ENCODE data around the gene MAEA. TPM values are rescaled to one million over a fixed set of nuclear protein-coding genes. Genes with fewer than 3 reads are reported as not detected.
"Not testable (repeated sequence)": the region's sequence is repeated elsewhere in the genome, so short reads cannot be mapped to it uniquely, and the experiment has no call there.

Gene MAEA
- total RNA-seq, 1 donor from 2014 or later: 61.3 TPM

DNA sequence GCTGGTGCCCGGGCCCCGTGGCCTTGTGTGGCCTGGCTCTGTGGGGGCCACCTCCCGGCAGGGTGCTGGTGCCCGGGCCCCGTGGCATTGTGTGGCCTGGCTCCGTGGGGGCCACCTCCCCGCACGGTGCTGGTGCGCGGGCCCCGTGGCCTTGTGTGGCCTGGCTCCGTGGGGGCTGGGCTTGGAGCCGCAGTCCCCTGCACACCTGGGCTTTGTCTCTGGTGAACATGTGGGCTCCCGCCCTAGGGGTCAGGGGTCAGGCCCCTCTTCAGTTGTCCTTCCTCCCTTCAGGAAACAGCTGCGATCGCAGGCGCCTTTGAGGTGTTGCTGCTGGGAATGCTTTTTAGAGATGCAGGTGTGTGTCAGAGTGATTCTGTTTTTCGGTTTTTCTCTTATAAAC is 74.5 kb downstream of the MAEA start:
- intact Hi-C loops (cut with micrococcal nuclease): no loop called here
- Mint-ChIP-seq H3K36me3 (ENCODE audit: low read depth) (no peaks in the 10 kb centered on the region), H3K4me3 (no peak overlapping the region)

DNA sequence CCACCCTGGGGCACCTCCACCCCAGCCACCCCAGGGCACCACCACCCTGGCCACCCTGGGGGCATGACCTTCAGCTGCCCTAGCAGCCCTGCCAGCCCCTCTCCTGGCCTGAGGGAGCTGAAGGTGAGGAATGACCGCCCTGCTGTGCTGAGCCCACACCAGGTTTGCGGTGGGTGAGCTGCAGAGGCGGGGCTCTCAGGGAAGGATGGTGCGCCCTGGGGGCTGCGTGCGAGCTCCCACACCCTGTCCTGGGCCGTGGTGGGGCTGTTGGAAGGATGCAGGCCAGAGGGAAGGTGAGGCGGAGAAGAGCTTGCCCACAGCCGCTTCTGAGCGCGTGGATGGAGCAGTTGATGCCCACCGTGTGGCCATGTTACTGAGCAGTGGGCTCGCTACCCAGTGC is 75.1 kb downstream of the MAEA start:
- no peak for DNase-seq
- Mint-ChIP-seq H3K27ac (no peak overlapping the region), H3K27me3 (no peaks in the 10 kb centered on the region), H3K36me3 (ENCODE audit: low read depth) (no peaks in the 10 kb centered on the region), H3K9me3 (no peaks in the 10 kb centered on the region), H3K4me1 (no peaks in the 10 kb centered on the region), H3K4me3 (no peak overlapping the region)
- intact Hi-C loops (cut with micrococcal nuclease): no loop called here

More for the DNA sequence above, 74.5 kb downstream of the MAEA start:
- H3K27me3 Mint-ChIP-seq: no peaks in the 10 kb centered on the region
- DNase-seq: no peak
- no peak overlapping the region for H3K27ac Mint-ChIP-seq
- H3K9me3 Mint-ChIP-seq: no peaks in the 10 kb centered on the region
- H3K4me1 Mint-ChIP-seq: no peaks in the 10 kb centered on the region

DNA sequence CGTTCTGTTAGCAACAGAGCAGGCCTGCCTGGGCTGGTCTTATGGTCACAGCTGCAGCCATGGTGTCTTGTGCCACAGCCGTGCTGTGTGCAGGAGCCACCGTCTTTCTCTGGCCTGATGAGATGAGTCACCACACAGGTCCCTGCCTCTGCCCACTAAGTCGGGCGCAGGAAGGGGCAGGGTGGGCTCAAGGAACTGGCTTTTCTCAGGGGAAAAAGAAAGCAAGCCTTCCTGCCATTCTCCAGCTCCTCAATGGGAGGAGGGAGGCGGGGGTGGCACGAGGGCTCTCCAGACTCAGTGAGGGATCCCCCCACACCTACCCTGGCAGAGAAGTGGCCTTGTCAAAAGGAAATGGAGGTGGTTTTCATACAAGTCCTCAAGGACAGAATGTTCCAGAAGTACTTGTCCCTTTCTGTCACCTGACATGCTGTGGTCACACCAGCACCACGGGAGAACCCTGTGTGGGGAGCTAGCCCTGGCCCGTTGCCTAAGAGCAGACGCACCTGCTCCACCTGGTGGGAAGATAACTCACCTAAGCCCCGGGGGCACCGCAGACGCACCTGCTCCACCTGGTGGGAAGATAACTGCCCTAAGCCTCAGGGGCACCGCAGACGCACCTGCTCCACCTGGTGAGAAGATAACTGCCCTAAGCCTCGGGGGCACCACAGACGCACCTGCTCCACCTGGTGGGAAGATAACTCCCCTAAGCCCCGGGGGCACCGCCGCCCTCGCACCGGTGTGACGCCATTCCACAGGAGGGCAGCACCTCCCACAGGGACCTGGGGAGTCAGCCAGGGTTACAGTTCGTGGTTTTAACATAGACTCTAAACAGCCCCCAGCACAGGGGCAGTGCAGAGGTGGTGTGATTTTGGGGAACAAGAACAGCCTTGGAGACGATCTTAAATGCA is 75.8 kb downstream of the MAEA start:
- no peak overlapping the region for H3K4me3 Mint-ChIP-seq
- no peaks in the 10 kb centered on the region for H3K9me3 Mint-ChIP-seq
- no peaks in the 10 kb centered on the region for H3K27me3 Mint-ChIP-seq
- no peaks in the 10 kb centered on the region for H3K36me3 Mint-ChIP-seq (ENCODE audit: low read depth)
- DNase-seq: no peak
- H3K4me1 Mint-ChIP-seq: no peaks in the 10 kb centered on the region
- no peak overlapping the region for H3K27ac Mint-ChIP-seq
- intact Hi-C loops (cut with micrococcal nuclease): no loop called here

DNA sequence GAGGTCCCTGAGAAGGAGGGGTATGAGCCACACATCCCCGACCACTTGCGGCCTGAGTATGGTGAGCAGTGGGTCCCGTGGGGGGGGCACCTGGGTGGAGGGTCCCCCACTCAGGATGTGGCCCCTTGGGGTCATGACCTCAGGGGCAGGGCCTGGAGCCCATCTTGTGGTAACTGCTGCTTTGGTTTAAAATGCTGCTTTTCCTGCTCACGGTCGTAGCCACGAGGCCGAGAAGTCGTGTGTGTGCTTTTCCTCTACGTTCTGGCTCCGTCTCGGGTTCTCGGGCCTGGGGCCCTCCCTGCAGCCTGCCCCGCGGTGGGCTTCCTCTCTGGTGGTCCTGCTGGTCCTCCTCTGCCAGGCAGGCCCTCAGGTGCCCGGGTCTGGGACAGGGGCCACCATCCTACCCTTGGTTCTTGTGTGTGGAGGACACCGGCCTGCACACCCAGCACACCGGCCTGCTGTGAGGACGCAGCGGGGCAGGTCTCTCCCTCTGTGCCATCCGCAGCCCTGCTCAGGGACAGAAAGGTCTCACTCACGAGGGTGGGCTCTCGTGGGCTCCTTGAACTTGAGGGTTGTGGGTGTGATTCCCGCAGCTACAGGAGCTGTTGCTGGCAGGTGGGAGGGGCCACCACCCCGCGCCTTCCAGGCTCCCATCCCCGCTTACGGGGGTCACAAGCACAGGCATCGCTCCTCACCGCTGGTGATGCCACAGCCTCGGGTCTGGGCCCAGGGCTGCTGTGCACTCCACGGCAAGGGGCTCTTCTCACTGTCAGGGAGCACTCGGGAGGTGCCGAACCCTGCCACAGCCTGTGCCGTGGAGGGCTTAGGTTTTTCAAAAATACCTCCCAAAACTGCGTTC is 76.9 kb downstream of the MAEA start:
- Mint-ChIP-seq H3K4me3 (no peak overlapping the region), H3K27me3 (no peaks in the 10 kb centered on the region), H3K36me3 (ENCODE audit: low read depth) (no peaks in the 10 kb centered on the region), H3K9me3 (no peaks in the 10 kb centered on the region), H3K27ac (no peak overlapping the region), H3K4me1 (no peaks in the 10 kb centered on the region)
- intact Hi-C loops (cut with micrococcal nuclease): no loop called here
- DNase-seq: no peak

DNA sequence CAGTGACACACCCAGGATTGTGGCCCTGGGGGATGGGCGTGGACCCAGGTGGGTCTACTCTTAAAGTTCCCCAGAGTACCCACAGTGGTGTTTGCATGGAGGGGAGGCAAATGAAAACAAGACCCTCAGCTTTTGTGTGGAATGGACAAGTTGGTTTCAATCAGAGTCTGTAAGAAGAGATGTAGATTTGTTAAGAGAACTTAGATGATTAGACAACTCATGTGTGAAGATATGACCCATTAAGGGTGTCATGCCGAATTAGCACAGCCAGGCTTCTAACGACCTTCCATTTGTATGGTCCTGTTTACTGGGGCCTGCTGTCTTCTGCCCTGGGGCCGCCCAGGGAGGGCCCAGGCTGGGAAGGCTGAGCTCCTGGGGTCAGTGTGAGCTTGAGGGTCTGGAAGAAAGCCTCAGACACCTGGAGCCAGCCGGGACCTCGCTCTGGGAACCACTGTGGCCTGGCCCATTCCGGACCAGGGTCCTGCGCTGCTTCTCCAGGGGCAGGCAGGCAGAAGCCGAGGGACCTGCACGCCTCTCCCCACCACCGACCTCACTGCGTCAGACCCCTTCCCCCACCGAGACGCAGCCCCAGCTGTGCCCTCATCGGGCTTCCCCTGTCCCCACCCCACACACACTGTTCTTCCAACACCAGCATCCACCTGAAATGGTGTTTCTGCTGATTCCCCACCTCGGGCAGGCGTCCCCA is 77.7 kb downstream of the MAEA start:
- Mint-ChIP-seq H3K9me3 (no peaks in the 10 kb centered on the region), H3K36me3 (ENCODE audit: low read depth) (peaks cover 2% of the 10 kb centered on the region), H3K27ac (no peak overlapping the region), H3K27me3 (no peaks in the 10 kb centered on the region), H3K4me3 (no peak overlapping the region), H3K4me1 (no peaks in the 10 kb centered on the region)
- no peak for DNase-seq
- intact Hi-C loops (cut with micrococcal nuclease): no loop called here

DNA sequence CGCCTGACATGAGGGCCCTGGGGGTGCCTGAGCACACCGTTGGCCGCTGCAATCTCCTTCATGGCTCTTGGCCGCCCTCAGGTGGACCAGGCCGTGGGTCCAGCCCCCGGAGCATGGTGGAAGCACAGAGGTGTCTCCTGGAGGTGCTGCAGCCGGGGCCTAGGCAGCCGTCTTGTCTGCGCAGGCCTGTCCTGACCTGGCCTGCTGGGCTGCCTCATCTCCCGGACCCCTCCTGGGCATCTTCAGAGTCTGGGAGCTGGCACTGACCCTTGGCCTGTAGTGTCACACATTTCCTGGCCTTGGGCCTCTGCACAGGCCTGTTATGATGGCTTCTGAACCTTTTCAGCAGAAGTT is 78.2 kb downstream of the MAEA start:
- Mint-ChIP-seq H3K4me1 (no peaks in the 10 kb centered on the region), H3K9me3 (no peaks in the 10 kb centered on the region), H3K27ac (no peak overlapping the region), H3K4me3 (no peak overlapping the region), H3K27me3 (no peaks in the 10 kb centered on the region), H3K36me3 (ENCODE audit: low read depth) (peaks cover 2% of the 10 kb centered on the region)
- intact Hi-C loops (cut with micrococcal nuclease): no loop called here
- no peak for DNase-seq

DNA sequence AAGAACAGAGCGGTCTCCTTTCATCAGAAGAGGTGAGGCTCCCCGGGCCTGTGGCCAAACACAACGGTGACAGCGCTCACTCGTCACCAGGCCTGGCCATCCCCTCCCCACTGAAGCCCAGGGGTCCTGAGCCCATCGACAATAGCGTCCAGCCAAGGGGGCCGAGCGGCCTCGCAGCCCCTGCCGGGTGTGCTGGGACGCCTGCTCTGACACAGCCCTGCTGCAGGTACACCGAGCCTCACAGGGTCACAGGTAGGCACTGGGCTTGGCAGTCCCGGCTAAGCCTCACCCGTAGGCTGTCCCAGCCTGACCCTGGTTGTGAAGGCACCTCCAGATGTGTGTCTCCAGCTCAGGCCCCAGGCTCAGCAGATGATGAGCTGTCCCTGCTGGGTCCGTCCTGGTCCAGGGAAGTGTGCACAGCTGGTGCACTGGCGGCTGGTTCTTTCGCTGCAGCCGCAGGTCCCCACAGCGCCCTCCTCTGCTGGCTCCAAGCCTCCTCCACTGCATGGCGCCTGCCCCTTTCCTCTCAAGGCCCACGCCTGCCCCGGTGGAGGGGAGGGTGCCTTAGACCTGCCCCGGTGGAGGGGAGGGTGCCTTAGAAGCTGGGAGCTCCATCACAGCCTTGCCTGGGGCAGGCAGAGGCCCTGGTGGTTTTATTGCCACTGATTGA is 78.9 kb downstream of the MAEA start:
- no peaks in the 10 kb centered on the region for H3K27me3 Mint-ChIP-seq
- no peak overlapping the region for H3K27ac Mint-ChIP-seq
- H3K9me3 Mint-ChIP-seq: no peaks in the 10 kb centered on the region
- intact Hi-C loops (cut with micrococcal nuclease): no loop called here
- no peaks in the 10 kb centered on the region for H3K4me1 Mint-ChIP-seq
- DNase-seq: no peak
- peaks cover 2% of the 10 kb centered on the region for H3K36me3 Mint-ChIP-seq (ENCODE audit: low read depth)
- H3K4me3 Mint-ChIP-seq: no peak overlapping the region

DNA sequence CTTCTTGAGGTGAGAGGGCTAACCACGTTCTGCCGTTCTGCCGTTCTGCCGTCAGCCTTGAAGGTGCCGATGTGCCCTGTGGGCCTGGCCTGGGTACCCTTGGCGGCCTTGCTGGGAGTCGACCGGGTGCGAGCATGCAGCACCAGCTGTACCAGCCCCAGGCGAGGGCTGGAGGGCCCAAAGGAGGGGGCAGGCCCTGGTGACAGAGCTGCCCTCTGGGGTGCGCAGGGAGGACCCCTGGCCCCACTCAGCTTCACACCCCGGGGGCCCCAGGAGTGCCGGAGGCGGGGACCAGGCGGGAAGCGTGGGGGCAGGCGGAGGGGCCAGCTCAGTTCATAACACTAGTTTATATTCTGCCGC is 79.4 kb downstream of the MAEA start:
- intact Hi-C loops (cut with micrococcal nuclease): no loop called here

DNA sequence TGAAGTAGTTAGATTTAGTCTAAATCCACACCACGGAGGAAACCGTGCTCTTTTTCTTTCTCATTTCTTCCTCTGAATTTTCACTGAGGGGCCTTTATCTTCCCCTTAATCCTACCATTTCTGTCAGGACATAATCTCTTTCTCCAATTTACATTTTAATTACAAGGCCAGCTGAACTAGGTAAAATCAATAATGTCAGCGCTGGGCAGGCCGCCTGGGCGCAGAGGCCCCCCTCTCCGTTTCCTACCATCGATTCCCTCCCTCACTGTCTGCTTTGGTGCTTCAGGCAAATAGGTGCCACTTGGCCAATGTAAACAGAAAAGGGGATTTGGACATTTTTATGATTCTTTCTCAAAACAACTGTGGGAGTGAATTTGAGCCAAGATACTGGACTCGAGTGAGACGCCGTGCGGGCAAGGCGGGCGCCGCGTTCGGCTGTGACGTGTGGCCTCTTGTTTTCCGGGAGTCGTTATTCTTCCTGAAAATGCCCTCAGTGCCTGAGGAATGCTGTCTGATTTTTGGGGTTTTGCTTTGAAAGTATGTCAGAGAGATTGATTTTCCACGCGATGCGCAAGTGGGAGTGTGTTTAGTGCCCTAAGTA is 79.9 kb downstream of the MAEA start:
- no peaks in the 10 kb centered on the region for H3K27me3 Mint-ChIP-seq
- H3K4me1 Mint-ChIP-seq: no peaks in the 10 kb centered on the region
- no peak overlapping the region for H3K27ac Mint-ChIP-seq
- H3K36me3 Mint-ChIP-seq (ENCODE audit: low read depth): peaks cover 2% of the 10 kb centered on the region
- intact Hi-C loops (cut with micrococcal nuclease): no loop called here
- no peak overlapping the region for H3K4me3 Mint-ChIP-seq
- H3K9me3 Mint-ChIP-seq: no peaks in the 10 kb centered on the region
- DNase-seq: no peak

More for the DNA sequence above, 79.4 kb downstream of the MAEA start:
- Mint-ChIP-seq H3K4me3 (no peak overlapping the region), H3K9me3 (no peaks in the 10 kb centered on the region), H3K27ac (no peak overlapping the region), H3K4me1 (no peaks in the 10 kb centered on the region), H3K27me3 (no peaks in the 10 kb centered on the region), H3K36me3 (ENCODE audit: low read depth) (peaks cover 2% of the 10 kb centered on the region)
- no peak for DNase-seq

DNA sequence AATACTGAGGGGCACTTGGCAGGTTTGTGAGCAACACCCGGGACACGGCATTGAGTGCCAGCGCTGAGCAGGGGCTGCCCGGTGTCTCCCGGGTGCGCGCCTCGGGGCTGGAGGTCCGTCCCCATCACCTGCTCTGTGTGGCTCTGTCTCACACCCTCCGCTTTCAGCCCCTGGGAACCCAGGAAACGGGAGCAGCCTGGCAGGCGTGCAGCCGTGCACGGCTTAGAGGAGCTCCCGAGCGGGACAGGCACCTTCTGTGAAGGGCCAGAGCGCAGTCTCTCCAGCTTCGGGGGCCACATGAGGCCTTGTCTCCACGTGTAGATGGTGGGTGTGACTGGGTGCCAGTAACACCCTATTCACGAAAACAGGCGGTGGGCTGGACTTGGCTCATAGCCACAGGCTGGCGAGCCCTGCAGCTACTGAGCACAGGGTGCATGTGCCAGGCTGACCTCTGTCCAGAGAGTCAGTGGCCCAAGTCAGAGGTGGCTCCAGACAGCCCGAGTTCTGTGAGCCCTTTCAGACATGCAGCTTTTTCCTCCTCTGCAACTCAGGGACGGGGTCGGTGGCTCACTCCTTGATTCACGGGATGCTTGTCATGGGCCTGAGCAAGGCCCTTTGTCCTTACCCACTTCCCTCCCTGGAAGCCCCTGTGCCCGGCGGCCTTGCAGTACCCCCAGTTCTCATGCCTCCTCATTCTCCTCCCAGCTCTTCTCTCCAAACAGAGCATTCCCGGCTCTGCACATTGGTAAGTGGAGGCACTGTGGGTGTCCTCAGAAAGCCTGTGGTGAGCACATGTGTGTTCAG is 80.8 kb downstream of the MAEA start:
- Mint-ChIP-seq H3K27ac (no peak overlapping the region), H3K36me3 (ENCODE audit: low read depth) (peaks cover 4% of the 10 kb centered on the region), H3K9me3 (no peaks in the 10 kb centered on the region), H3K4me3 (no peak overlapping the region), H3K27me3 (no peaks in the 10 kb centered on the region), H3K4me1 (no peaks in the 10 kb centered on the region)
- intact Hi-C loops (cut with micrococcal nuclease): no loop called here
- no peak for DNase-seq

DNA sequence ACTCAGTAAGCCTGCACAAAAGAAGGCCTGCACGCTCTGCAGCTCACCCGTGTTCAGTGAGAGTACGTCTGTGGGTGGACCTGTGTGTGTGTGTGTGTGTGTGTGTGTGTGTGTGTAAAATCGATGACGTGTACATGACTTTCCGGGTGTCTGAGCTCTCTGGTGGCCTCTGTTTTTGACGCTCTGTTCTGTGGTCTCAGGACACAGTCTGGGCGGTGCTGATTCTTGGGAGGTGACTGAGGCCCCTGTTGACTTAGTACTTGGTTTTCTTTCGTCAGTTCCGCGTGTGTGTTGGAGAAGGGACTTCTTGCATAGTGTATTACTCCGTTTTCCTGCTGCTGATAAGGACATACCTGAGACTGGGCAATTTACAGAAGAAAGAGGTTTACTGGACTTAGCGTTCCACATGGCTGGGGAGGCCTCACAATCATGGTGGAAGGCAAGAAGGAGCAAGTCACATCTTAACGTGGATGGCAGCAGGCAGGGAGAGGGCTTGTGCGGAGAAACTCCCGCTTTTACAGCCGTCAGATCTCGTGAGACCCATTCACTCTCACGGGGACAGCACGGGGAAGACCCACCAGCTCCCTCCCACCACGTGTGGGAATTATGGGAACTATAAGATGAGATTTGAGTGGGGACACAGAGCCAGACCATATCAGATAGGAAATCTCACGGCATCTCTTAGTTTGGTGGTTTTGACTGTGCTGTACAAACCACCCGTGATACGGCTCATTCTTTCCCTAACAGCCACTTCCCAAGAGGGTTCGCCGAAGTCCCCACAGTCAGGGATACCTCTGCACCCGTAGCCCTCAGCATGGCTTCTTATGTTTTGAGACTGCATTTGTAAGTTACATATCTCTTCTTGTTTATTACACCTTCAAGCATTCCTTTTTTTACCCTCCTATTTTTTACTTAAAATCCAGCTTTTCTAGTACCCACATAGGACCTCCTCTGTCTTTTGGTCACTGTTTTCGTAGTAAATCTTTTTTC is 81.8 kb downstream of the MAEA start:
- H3K27ac Mint-ChIP-seq: no peak overlapping the region
- no peaks in the 10 kb centered on the region for H3K9me3 Mint-ChIP-seq
- DNase-seq: no peak
- H3K36me3 Mint-ChIP-seq (ENCODE audit: low read depth): peaks cover 4% of the 10 kb centered on the region
- H3K4me1 Mint-ChIP-seq: no peaks in the 10 kb centered on the region
- H3K27me3 Mint-ChIP-seq: no peaks in the 10 kb centered on the region
- no peak overlapping the region for H3K4me3 Mint-ChIP-seq
- intact Hi-C loops (cut with micrococcal nuclease): no loop called here

DNA sequence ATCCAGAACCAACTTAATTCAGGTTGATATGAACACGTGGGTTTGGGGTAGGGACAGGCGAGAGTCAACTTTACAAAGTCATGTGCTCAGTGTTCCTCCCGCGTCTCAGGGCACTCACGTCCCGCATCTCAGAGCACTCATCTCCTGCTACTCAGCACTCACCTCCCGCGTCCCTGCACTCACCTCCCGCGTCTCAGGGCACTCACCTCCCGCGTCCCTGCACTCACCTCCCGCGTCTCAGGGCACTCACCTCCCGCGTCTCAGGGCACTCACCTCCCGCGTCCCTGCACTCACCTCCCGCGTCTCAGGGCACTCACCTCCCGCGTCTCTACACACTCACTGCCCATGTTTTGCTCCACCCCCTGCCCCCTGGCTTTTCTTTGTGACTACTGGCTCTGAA is 82.9 kb downstream of the MAEA start:
- intact Hi-C loops (cut with micrococcal nuclease); DNase-seq; H3K4me1 Mint-ChIP-seq; H3K4me3 Mint-ChIP-seq; H3K27ac Mint-ChIP-seq; H3K36me3 Mint-ChIP-seq (ENCODE audit: low read depth); H3K27me3 Mint-ChIP-seq; H3K9me3 Mint-ChIP-seq: not testable (repeated sequence)

All from activated CD4-positive, alpha-beta T cell treated with anti-CD3 and anti-CD28 coated beads, Interleukin-2, amount 10 ng/mL, durations not matched to agents 24 days and 14 days (primary cell).